HG03469 (cell line): ENCODE measurements around the gene HMGXB4.

Experiments
- ATAC-seq: cut with Tn5 transposase; IDR thresholded peaks from one replicate; pipeline ENCODE4 v1.9.1; 2021; ENCODE audit warnings: mild to moderate bottlenecking, moderate library complexity, moderate number of reproducible peaks; ENCODE audit not compliant: unreplicated experiment

Gene HMGXB4

DNA sequence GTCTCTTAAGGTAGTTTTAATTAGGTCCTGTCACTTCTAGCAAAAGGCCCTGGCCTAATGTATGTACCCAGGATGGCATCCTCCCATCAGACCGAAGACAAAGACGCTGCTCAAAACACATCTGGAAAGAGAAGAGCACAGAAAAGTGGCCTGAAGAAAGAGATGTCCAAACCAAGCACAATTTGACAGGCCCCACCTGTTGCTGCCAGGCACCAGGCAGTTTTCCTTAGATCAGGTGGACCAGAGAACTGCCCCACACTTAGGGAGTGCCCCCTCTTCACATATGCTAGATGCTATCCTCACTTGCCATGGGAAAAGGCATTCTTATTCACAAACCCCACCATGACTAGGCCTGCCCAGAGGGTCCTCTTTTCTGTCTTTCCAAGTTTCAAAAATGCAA is 3.3 kb upstream of the HMGXB4 start:
- no peak for ATAC-seq

DNA sequence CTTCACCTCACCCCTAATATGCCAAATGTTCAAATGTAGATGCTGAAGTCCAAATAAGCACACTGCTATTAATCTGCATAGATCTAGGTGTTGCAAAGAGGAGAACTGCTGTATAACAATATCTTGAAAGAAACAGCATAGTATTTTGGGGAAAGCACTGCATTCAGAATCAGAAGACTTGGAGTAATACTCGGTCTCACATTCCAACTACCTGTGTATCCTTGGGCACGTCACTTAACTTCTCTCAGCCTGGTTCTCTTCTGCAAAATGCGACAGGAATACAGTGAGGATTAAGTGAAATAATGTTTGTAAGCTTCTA is 332 bp upstream of the HMGXB4 start:
- ATAC-seq = no peak

DNA sequence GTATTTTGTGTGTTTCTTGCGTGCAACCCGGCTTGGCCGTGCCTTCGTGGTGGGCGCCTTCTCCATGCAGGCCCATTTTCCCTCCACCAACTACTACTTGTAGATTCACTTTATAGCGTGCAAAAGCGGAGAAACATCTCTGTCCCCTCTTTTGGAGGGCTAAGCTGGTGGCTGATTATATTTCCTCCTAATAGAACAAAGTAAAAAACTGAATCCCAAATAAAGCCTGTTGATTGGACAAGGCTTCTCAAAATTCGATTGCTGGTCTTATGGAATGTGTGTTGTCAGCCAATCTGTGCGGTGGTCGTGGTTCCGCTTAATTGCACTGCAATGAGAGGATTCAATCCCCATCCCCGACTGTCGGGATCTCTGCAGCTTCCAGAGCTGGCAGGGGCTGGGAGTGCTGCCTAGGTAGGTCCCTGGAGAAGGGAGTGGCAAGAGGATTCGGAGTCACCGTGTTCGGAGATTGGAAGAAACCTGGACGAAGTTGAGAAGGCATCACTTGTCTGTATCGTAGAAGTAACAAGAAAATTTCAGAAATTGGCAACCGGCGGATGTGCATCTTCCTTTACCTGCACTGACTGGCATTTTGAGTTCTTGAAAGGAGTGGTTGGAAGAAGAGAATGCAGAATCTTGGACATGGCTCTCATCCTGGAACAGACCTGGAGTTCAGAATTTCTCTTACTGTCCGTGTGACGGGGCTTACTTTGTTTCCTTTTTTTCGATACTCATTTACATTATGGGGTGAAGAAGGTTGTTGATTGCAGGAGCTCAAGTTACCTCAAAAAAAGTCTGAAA is 1.1 kb downstream of the HMGXB4 start:
- no peak for ATAC-seq

DNA sequence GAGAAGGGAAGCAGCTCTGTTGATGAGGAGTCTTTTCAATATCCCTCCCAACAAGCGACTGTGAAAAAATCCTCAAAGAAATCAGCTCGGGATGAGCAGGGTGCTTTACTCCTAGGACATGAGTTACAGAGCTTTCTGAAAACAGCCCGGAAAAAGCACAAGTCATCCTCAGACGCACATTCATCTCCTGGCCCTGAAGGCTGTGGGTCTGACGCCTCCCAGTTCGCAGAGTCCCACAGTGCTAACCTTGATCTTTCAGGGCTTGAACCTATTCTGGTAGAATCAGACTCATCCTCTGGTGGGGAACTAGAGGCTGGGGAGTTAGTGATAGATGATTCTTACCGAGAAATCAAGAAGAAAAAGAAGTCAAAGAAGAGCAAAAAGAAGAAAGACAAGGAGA is 7.7 kb downstream of the HMGXB4 start:
- no peak for ATAC-seq

DNA sequence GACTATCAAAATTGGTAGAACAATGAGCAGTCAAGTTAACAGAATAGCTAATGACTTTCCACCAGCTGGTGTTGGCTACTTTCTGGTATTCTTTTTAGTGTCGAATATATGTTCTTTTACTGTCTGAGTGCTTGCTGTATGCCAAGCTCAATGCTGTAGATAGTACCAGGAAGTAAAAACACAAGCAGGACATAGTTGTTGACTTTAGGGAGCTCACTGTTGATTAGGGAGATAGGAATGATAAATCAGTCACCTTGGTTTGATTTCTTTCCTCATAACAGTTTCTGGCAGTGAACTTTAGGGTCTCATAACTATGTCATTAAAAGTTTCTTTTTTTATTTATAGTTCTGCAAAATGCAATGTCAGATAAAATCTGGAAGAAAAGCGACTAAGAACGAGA is 9.0 kb downstream of the HMGXB4 start:
- no peak for ATAC-seq

DNA sequence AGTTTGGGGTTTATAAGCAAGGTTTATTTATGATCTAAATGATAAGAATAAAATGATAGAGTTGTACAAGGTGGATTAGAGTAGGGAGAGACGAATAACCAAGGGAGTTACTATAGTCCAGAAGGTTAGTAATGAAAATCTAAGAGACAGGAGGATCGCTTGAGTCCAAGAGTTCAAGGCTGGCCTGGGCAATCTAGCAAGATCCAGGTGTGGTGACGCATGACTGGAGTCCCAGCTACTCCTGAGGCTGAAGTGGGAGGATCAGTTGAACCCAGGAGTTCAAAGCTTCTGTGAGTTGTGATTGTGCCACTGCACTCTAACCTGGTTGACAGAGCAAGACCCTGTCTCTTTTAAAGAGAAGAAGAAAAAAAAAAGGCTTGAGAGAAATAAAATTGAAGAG is 12.3 kb downstream of the HMGXB4 start:
- ATAC-seq = no peak

DNA sequence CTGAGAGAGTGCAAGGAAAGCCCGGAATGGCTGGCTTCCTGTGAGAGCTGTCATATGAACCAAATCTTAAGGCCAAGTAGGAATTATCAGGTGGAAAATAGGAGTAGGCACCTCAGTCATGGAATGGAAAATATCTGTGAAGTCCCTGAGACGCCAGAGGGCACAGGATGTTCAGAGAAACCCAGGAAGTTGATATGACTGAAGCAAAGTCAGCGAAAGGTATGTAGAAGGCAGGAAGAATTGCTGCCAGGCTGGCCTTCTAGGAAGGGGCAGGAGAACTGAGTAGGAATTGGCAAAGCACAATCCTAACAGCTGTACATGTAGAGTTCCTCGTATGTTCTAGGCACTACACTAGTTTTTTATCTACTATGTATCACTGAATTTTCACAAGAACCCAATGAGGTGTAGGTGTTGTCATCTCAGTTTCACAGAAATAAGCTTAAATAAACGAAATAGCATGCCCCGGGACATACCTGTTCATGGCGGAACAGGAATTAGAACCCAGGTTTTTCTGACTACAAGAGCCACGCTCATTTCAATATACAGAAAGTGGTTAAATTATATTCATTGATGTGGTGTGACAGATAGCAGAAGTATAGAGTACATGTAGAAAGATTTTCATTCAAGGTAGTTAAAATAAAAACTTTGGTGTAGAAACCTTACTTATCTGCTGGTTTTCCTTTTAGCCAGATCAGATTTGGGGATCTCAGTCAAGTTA is 17.0 kb downstream of the HMGXB4 start:
- ATAC-seq = no peak

DNA sequence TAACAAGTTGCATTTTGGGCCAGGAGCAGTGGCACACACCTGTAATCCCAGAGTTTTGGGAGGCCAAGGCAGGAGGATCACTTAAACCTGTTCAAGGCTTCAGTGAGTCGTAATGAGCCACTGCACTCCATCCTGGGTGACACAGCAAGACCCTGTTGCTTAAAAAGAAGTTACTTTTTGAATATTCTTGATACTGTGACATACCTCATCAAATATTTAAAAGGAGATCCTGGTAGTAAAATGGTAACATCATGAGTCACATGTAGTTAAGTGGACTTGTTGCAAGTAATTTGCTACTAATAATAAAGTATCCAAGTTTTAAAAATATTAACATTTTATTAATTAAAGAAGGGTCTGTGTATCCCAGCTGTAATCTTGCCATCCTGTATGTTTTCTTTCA is 18.3 kb downstream of the HMGXB4 start:
- no peak for ATAC-seq

GRCh38 chr22:35276019-35276418 is 18.7 kb downstream of the HMGXB4 start:
- no peak for ATAC-seq

DNA sequence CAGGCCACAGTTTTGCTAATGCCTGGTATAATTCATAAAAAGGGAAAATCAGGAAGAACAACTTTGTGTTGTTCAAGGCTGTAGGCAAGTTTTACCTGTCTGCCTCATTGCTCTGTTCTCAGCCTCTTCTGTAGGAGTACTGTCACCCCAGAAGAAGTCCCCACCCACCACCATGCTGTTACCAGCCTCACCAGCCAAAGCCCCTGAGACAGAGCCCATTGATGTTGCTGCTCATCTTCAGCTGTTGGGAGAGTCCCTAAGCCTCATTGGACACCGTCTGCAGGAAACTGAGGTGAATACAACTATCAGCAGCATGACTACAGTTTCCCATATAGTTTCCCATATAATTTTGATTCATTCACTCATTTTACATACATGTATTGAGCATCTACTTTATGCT is 30.8 kb downstream of the HMGXB4 start:
- ATAC-seq = no peak

DNA sequence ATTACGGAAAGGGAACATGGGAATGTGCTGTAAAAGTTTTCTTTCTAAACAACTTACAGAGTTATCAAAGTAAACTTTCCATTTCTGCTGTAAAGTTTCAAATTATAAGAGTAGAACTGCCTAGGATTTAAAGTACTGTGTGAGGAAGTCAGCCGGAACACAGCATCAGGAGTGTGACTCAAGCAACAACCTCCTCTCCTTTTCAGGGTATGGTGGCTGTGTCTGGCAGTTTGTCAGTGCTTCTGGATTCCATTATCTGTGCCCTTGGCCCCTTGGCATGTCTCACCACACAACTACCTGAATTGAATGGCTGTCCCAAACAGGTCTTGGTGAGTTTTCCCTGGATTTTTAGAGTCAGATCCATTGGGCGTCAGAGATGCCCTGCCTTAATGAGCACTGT is 35.5 kb downstream of the HMGXB4 start:
- no peak for ATAC-seq

DNA sequence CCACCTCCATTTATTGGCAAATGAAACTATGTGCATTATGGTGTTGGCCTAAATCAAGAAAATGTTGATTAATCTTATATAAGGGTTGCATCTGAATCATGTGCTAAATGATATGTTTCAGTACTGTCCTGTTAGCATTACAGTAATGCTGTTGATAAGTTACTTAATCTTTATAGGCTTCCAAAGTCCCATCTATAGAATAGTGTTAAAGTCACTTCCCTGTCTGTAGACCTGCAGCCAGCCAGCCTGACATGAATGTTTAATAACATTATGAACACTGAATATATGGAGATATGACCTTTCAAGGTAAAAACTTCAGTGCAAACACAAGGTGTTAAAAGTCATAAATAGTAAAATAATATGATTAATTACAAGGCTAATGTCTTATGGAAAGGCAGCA is 38.8 kb downstream of the HMGXB4 start:
- no peak for ATAC-seq

GRCh38 chr22:35299217-35299672 is 42.0 kb downstream of the HMGXB4 start:
- ATAC-seq = no peak

DNA sequence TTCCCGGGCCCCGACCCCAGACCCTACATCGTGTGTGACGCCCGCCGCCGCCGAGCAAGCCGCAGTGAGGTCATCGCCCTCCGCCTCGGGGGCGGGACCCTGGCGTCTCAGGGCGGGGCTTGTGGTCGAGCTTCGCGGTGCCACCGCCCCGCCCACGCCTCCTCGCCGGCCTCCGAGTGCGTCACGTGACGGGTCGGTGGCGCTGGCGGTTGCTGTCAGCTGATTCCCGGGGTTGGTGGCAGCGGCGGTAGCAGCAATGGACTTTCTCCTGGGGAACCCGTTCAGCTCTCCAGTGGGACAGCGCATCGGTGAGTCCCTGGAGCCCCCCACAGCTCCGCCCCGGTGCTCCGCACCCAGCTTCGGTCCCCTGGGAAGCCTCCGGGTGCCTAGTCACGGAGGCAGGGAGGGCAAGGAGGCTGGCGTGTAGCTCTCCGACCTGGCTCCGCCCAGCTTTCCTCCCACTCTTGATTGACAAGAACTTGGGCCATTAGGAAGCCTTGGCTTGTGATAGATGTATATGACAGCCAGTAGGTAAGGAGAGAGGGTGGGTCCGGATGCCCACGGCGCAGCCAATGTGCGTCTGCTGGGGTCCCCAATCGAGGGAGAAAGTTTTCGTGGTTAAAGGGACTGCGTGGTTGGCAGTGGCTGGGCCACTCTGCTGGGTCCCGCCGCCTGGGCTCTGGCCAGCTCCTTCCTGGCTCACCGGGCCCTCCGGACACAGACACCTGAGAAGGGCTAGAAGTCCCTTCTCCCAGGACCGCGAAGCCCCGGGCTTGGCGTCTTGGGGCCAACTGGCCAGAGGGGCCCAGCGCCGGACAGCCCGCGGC is 42.6 kb downstream of the HMGXB4 start, which contains the start of gene TOM1:
Gene TOM1, plus strand, starts transcription at position 222 of the 827 bp plus-strand sequence. Its CDS starts 35 bp downstream, at position 257.
- peak; percentile 82 for ATAC-seq

GRCh38 chr22:35301372-35301874 is 44.1 kb downstream of the HMGXB4 start:
- ATAC-seq = no peak

- no peak for ATAC-seq
These were observed 45.8 kb downstream of the HMGXB4 start for GRCh38 chr22:35303029-35303624.

DNA sequence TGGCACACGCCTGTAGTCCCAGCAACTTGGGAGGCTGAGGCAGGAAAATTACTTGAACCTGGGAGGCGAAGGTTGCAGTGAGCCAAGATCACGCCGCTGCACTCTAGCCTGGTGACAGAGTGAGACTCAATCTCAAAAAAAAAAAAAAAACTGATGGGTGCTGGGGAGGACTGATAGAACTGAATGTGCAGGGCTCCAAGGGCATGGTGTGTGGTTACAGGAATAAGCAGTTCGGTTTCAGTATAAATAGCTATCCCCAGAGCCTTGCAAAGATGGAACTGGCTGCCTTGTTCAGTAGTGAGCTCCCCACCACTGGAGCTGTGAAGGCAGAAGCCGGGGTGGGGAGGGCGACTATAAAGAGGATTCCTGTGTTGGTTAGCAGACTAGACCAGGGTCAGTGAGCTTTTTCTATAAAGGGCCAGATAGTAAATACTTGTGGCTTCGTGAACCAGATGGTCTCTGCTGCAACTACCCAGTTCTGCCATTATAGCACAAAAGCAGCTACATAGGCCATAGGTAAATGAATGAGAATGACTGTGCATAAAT is 48.3 kb downstream of the HMGXB4 start:
- no peak for ATAC-seq

- no peak for ATAC-seq
These were observed 49.2 kb downstream of the HMGXB4 start for GRCh38 chr22:35306350-35306967.

DNA sequence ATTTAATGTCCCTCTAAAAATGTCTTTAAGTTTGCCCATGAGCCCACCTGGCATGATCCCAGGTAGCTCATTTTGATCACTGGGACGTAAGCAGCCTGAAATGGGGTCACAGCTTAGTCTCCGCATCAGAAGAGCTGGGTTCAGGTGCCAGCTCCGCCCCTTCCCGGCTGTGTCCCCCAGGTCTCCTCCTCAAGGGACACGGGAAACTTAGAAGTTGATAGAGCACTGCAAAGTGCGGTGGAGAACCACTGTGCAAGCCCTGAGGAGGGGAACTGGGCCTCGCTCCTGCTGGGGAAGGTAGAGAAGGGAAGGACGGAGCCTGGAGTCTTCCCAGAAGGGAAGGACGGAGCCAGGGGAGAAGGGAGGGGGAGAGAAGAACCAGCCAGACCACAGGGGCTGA is 50.1 kb downstream of the HMGXB4 start:
- no peak for ATAC-seq

GRCh38 chr22:35307892-35308291 is 50.6 kb downstream of the HMGXB4 start:
- no peak for ATAC-seq
